ENCODE data around the gene CRYBG1.

GRCh38 chr6:106490030-106490429, 129.5 kb downstream of the CRYBG1 start:
- TF ChIP-seq CTCF (conservative IDR thresholded peaks at IDR 0.05; ENCODE audit: low read depth, low read length) (no peak), EZH2phosphoT487 (IDR thresholded peaks at IDR 0.05; ENCODE audit: borderline replicate concordance, low read length) (no peak), EZH2 (IDR thresholded peaks at IDR 0.05; ENCODE audit: low read length, unreplicated experiment) (no peak)

All from PC-3 (cell line).